Esophagus squamous epithelium (tissue), 5 donors: ENCODE data around the gene CEL. TPM values are rescaled to one million over a fixed set of nuclear protein-coding genes. Genes with fewer than 3 reads are reported as not detected.

Experiments used
- DNase-seq: peaks from one replicate; lab custom pipeline; 2025; lab: John Stamatoyannopoulos, UW
- H3K27ac ChIP-seq, 4 donors: fragments of 200-600 bp; sonication (generic); one replicate each; pipeline ENCODE4 v1.5.1; 2016 to 2019; ENCODE audit warnings: mild to moderate bottlenecking in 1 of 4
- H3K27me3 ChIP-seq, 4 donors: fragments of 200-600 bp; sonication (generic); 1 replicate in 3 of 4; 2 replicates in 1 of 4; pipeline versions ENCODE4 v1.5.1 to v1.6.0; 2017 to 2021; ENCODE audit warnings: antibody characterized with exemption in 1 of 4
- H3K36me3 ChIP-seq, 3 donors: fragments of 200-600 bp; sonication (generic); one replicate each; pipeline ENCODE4 v1.5.1; 2016 to 2019
- H3K4me1 ChIP-seq, 3 donors: fragments of 200-600 bp; sonication (generic); one replicate each; pipeline ENCODE4 v1.5.1; 2017 to 2019
- H3K4me3 ChIP-seq, 4 donors: fragments of 200-600 bp; sonication (generic); 1 replicate in 3 of 4; 2 replicates in 1 of 4; pipeline ENCODE4 v1.5.1; 2016 to 2019; ENCODE audit warnings: mild to moderate bottlenecking in 2 of 4, moderate library complexity in 1 of 4
- H3K9me3 ChIP-seq, 3 donors: fragments of 200-600 bp; sonication (generic); one replicate each; pipeline ENCODE4 v1.5.1; 2016 to 2019
- POLR2A ChIP-seq, 4 donors: fragments of 450-650 bp; IDR thresholded peaks; one replicate each; pipeline ENCODE4 v1.6.1; 2017; ENCODE audit warnings: antibody characterized with exemption in 4 of 4, mild to moderate bottlenecking in 4 of 4, moderate library complexity in 3 of 4
- WGBS, 2 donors: methylation state at CpG; one replicate each; pipeline ENCODE4 v1.1.5; 2018; 5-methylcytosine and 5-hydroxymethylcytosine counted together
- intact Hi-C: fragments of 100-400 bp; cut with DNase I; formaldehyde crosslinking; loops from one replicate; pipeline ENCODE4 v1.15.0; 2022
- total RNA-seq, 4 donors: library from RNA; depleted of rRNA; stranded (reverse); fragments of >200 nt; gene quantifications; one replicate each; pipeline ENCODE4 v1.1.0, GENCODE V29; 2016
- TF ChIP-seq, protein P1 (sequence below), 6 experiments: fragments of 450-650 bp in 4 of 6; fragments of 200-600 bp in 2 of 6; sonication (generic) in 2 of 6; IDR thresholded peaks; one replicate each; pipeline ENCODE4 v1.5.1; 2016 to 2019; ENCODE audit warnings: antibody characterized with exemption in 6 of 6, mild to moderate bottlenecking in 4 of 6, moderate library complexity in 4 of 6
- donor health status: DM: yes; HTN: yes; CAD: no.

CEL gene
- total RNA-seq, 4 donors from 2014 or later: 1.9 to 7.6 (median 3.5) TPM

DNA sequence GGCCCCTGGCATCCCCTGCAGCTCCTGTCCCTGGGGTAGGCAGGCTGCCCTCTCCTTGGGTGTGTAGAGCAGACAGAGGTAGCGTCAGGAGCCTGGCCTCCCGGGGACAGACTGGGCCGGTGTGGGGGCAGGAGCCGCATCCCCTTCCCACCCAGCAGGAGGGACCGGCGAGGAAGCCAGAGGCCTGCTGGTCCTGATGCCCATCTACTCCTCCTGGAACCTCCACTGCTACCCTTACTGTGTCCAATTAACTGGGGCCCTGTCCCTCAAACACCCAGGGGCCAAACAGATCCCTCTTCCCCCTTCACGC, 43.6 kb downstream of the CEL start:
- WGBS, 2 donors: 86% methylated on average over 5 of the region's 7 CpGs; no CpG with 5 or more reads in 1 of the 2 donors
- peaks cover 0 to 13% (median 5%) of the 10 kb centered on the region in 3 donors for H3K4me1 ChIP-seq
- H3K4me3 ChIP-seq: no peak overlapping the region
- no peaks in the 10 kb centered on the region for H3K9me3 ChIP-seq
- TF ChIP-seq, protein P1, sequence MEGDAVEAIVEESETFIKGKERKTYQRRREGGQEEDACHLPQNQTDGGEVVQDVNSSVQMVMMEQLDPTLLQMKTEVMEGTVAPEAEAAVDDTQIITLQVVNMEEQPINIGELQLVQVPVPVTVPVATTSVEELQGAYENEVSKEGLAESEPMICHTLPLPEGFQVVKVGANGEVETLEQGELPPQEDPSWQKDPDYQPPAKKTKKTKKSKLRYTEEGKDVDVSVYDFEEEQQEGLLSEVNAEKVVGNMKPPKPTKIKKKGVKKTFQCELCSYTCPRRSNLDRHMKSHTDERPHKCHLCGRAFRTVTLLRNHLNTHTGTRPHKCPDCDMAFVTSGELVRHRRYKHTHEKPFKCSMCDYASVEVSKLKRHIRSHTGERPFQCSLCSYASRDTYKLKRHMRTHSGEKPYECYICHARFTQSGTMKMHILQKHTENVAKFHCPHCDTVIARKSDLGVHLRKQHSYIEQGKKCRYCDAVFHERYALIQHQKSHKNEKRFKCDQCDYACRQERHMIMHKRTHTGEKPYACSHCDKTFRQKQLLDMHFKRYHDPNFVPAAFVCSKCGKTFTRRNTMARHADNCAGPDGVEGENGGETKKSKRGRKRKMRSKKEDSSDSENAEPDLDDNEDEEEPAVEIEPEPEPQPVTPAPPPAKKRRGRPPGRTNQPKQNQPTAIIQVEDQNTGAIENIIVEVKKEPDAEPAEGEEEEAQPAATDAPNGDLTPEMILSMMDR (IDR thresholded peaks at IDR 0.05): no peak
- no peak for TF ChIP-seq POLR2A (IDR thresholded peaks at IDR 0.05)
- DNase-seq: no peak
- H3K36me3 ChIP-seq: peaks cover 75 to 100% (median 90%) of the 10 kb centered on the region in 3 donors
- intact Hi-C loops: no loop called here
- no peaks in the 10 kb centered on the region for H3K27me3 ChIP-seq
- H3K27ac ChIP-seq: no peak overlapping the region

DNA sequence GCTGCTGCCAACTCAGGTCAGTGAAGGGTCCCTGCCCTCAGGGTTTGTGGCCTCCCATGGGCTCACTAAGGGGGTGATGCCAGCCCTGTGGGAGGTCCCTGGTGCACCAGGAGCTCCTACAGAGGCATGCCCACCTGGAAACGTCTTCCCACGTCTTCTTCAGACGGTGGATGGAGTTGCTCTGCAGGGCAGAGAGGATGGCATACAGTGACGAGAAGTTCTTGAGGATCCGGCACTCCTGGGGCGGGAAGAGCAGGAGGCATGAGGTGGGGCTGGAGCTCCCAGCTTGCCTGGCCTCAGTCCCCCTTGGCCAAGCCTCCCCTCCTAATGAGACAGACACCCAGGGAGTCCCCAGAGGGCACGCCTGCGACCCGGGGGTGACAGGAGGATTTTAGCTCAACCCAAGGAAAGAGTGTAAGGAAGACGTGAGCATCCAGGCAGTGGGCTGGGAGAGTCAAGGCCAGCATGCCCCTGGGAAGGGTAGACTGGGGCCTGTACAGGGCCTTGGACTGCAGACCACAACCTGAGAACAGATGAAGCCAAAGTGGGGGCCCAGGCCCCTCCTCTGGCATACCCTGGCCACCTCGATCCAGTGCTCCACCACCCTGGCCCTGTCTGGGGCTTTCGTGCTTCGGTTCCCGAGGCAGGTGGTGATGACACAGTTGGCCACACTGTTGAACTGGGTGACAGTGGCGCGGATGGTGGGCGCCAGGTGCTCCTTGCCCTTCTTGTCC, 44.9 kb downstream of the CEL start:
- Histone ChIP-seq H3K9me3 (no peaks in the 10 kb centered on the region), H3K4me1 (peaks cover 0 to 13% (median 5%) of the 10 kb centered on the region in 3 donors), H3K27me3 (no peaks in the 10 kb centered on the region), H3K27ac (no peak overlapping the region), H3K4me3 (no peak overlapping the region), H3K36me3 (peaks cover 63 to 100% (median 81%) of the 10 kb centered on the region in 3 donors)
- WGBS, 2 donors: 82 to 93% methylated on average over 3 to 10 of the region's 17 CpGs
- no peak for TF ChIP-seq POLR2A (IDR thresholded peaks at IDR 0.05)
- TF ChIP-seq, protein P1 (IDR thresholded peaks at IDR 0.05): no peak
- DNase-seq: no peak
- intact Hi-C loops: no loop called here

DNA sequence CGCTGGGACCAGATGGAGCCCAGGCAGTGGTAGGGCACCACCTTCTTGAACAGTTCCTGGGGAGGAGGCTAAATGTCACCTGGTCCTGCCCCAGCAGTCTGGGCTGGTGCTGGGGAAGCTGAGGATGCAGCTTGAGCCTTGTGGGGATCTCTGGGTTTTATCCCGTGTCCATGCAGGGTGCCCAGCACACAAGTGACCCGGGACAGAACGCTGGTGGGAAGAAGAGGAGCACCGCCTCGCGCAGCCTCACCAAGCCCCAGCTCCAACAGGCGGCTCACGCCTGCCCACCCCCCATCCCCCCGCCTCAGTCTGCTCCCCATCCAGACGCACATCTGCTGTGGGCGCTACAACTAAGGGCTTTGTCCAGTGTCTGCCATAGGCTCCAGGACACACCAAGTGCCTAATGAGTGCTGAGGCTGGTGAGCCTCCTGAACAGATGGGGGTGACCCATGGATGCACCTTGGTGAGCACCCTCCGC, 45.5 kb downstream of the CEL start:
- intact Hi-C loops: no loop called here
- Histone ChIP-seq H3K9me3 (no peaks in the 10 kb centered on the region), H3K27me3 (no peaks in the 10 kb centered on the region), H3K27ac (no peak overlapping the region), H3K36me3 (peaks cover 57 to 100% (median 75%) of the 10 kb centered on the region in 3 donors), H3K4me1 (peaks cover 2 to 18% (median 9%) of the 10 kb centered on the region in 3 donors), H3K4me3 (no peak overlapping the region)
- TF ChIP-seq POLR2A (IDR thresholded peaks at IDR 0.05): no peak
- TF ChIP-seq, protein P1 (IDR thresholded peaks at IDR 0.05): no peak
- no peak for DNase-seq
- WGBS, 2 donors: 87% methylated on average over 9 of the region's 13 CpGs; no CpG with 5 or more reads in 1 of the 2 donors

DNA sequence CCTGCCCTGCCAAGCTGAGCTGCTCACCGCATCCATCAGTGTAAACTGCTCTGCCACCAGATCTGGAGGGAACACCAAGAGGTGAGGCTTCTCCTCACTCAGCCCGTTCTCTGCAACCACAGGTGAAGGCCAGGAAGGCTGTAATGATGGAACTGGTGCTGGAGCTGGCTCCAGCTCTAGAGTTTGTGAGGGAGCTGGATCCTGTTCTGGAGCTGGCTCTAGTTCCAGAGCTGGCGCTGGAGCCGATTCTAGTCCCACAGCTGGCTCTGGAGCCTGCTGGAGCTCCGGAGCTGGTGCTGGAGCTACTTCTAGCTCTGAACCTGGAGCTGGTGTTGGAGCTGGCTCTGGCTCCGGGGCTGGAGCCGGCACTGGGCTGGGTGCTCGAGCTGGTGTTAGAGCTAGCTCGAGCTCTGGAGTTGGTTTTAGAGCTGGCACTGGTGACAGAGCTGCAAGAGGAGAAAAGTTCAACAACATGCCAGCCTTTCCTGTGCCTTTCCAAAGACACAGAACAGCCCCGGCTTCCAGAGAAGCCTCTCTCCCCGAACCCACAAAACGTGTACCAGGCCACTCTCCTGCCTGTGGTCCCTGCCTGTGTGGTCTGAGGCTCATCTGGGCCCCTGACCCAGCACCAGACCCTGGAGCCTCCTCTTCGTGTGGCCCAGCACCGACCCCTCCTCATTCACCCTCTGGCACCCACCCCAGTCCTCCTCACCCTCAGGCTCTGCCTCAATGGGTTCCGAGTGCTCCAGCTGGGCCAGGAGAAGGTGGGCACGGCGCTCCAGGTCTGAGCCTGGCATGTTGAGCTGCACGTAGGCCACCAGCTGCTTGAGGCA, 46.4 kb downstream of the CEL start:
- Histone ChIP-seq H3K4me1 (peaks cover 11 to 26% (median 18%) of the 10 kb centered on the region in 3 donors), H3K4me3 (no peak overlapping the region), H3K27me3 (no peaks in the 10 kb centered on the region), H3K9me3 (no peaks in the 10 kb centered on the region), H3K36me3 (peaks cover 50 to 95% (median 66%) of the 10 kb centered on the region in 3 donors), H3K27ac (no peak overlapping the region)
- TF ChIP-seq POLR2A (IDR thresholded peaks at IDR 0.05): no peak
- TF ChIP-seq, protein P1 (IDR thresholded peaks at IDR 0.05): no peak
- intact Hi-C loops: no loop called here
- no peak for DNase-seq
- 83 to 100% methylated on average over 4 to 8 of the region's 18 CpGs for WGBS, 2 donors
